ENCODE data around the gene PCSK4. TPM values are rescaled to one million over a fixed set of nuclear protein-coding genes. Genes with fewer than 3 reads are reported as not detected.

PCSK4 gene
- total and polyA plus RNA-seq, 2 of the 4 experiments (the other 2 are of a cell fraction) = 0.72 to 1.7 TPM

GRCh38 chr19:1441022-1441426 lies 49.1 kb downstream of the PCSK4 start:
- 100% methylated on average over 1 of the region's 9 CpGs; no CpG with 5 or more reads in 1 of the 2 experiments for WGBS, 2 experiments (ENCODE audit: extremely low coverage in 2 of 2, insufficient read length in 1 of 2)
- H3K79me1 ChIP-seq (ENCODE audit: low read depth in 1 of 2, low read length in 2 of 2) = peaks cover 15 to 35% of the 10 kb centered on the region in 2 experiments; a peak in 3 of 4 replicates
- ATAC-seq (ENCODE audit: low read depth) = no peak
- peak overlapping the region; percentile 33 for H2AFZ ChIP-seq (replicated peaks; ENCODE audit: low read length, poor library complexity)
- no peak overlapping the region for H3K14ac ChIP-seq (replicated peaks; ENCODE audit: low read depth, low read length)
- H3K4me2 ChIP-seq (ENCODE audit: low read depth, low read length) = no peak overlapping the region
- ChIA-PET CTCF (no interaction called here), POLR2A (ENCODE audit: unreplicated experiment) (no interaction called here)
- no peak overlapping the region for H2AK9ac ChIP-seq (replicated peaks; ENCODE audit: low read depth, low read length, poor library complexity)
- H3K9me3 ChIP-seq (ENCODE audit: control insufficient read depth, insufficient read depth, low read length) = no peaks in the 10 kb centered on the region
- H2BK5ac ChIP-seq (ENCODE audit: low read depth, low read length, poor library complexity, severe bottlenecking) = no peak overlapping the region
- no peak overlapping the region for H3K27ac ChIP-seq (ENCODE audit: insufficient read depth, low read length)
- TF ChIP-seq RCOR1 (IDR thresholded peaks at IDR 0.05; ENCODE audit: insufficient replicate concordance, low read length) = no peak
- TF ChIP-seq USF2 (IDR thresholded peaks at IDR 0.05; ENCODE audit: low read depth, low read length) = no peak
- TF ChIP-seq ELK1 (IDR thresholded peaks at IDR 0.05; ENCODE audit: borderline replicate concordance, low read depth, low read length) = no peak
- TF ChIP-seq POLR2A (IDR thresholded peaks at IDR 0.05; ENCODE audit: low read depth, low read length) = no peak
- TF ChIP-seq BHLHE40 (IDR thresholded peaks at IDR 0.05; ENCODE audit: low read depth, low read length) = no peak
- no peak for DNase-seq
- no peak overlapping the region for H3K56ac ChIP-seq (ENCODE audit: extremely low read depth, insufficient read depth, low read length)
- H3K36me3 ChIP-seq (ENCODE audit: control insufficient read depth, insufficient read depth, low read length) = peaks cover 31% of the 10 kb centered on the region
- intact Hi-C loops (cut with micrococcal nuclease) (no loop called here), dilution Hi-C loops (cut with HindIII; ENCODE audit: low sequenced_read_pairs, unreplicated experiment) (no loop called here), in situ Hi-C loops (cut with MboI; ENCODE audit: low sequenced_read_pairs) (no loop called here)
- H2BK15ac ChIP-seq (ENCODE audit: low read depth, low read length) = no peak overlapping the region
- no peak overlapping the region for H2AK5ac ChIP-seq (ENCODE audit: low read depth, low read length)
- H2BK20ac ChIP-seq (ENCODE audit: low read depth, low read length) = no peak overlapping the region
- H3K4me1 ChIP-seq (ENCODE audit: control insufficient read depth, insufficient read depth, low read length) = peaks cover 11% of the 10 kb centered on the region
- peaks cover 2% of the 10 kb centered on the region; the same call in 1 of the 2 replicates for H3K27me3 ChIP-seq (ENCODE audit: control insufficient read depth, insufficient read depth, low read length)
- no peak overlapping the region for H3K23ac ChIP-seq (ENCODE audit: low read depth, low read length)
- no peak overlapping the region for H3K9ac ChIP-seq (ENCODE audit: low read depth, low read length)
- H4K5ac ChIP-seq (ENCODE audit: low read depth, low read length) = no peak overlapping the region
- no peak overlapping the region for H2BK120ac ChIP-seq (ENCODE audit: low read depth, low read length)
- H3K9me1 ChIP-seq (ENCODE audit: insufficient read depth, low read length) = no peaks in the 10 kb centered on the region; the same call in 1 of the 2 replicates
- no peak overlapping the region for H3K18ac ChIP-seq (ENCODE audit: low read depth, low read length)
- peaks cover 59% of the 10 kb centered on the region for H4K20me1 ChIP-seq (ENCODE audit: insufficient read depth, low read length)
- no TSS peak for BruUV-seq (replicated peaks)
- H4K91ac ChIP-seq (ENCODE audit: insufficient read depth, low read depth, low read length) = no peak overlapping the region
- no peak overlapping the region for H4K8ac ChIP-seq (ENCODE audit: low read depth in 2 of 2, low read length in 2 of 2)
- H3K4ac ChIP-seq (ENCODE audit: low read depth, low read length) = no peak overlapping the region
- H3K4me3 ChIP-seq (ENCODE audit: insufficient read depth, low read depth, low read length) = no peak overlapping the region

Data from IMR-90 (cell line).